Fibroblast of skin of left biceps (primary cell): ENCODE measurements around the gene TAF9.
A peak's percentile ranks its signal among the peaks of the same experiment; 100 is the strongest.
"Not testable (repeated sequence)": the region's sequence is repeated elsewhere in the genome, so short reads cannot be mapped to it uniquely, and the experiment has no call there.

Source experiments
- DNase-seq, 2 experiments: peaks; one replicate each; pipeline ENCODE4 v3.0.0-alpha.2; 2013; ENCODE audit warnings: low read depth in 2 of 2

Gene TAF9

GRCh38 chr5:69341520-69342161 lies 27.7 kb downstream of the TAF9 start:
- DNase-seq = no peak

GRCh38 chr5:69335341-69335935 lies 33.9 kb downstream of the TAF9 start:
- no peak for DNase-seq

GRCh38 chr5:69334793-69335268 lies 34.5 kb downstream of the TAF9 start:
- peak; percentile 30 to 31 for DNase-seq

GRCh38 chr5:69333668-69334315 lies 35.5 kb downstream of the TAF9 start:
- DNase-seq = not testable (repeated sequence)

- no peak for DNase-seq
Measured at GRCh38 chr5:69331528-69332445, 37.5 kb downstream of the TAF9 start.

GRCh38 chr5:69329905-69330489 lies 39.3 kb downstream of the TAF9 start:
- no peak for DNase-seq

- no peak for DNase-seq
Measured at GRCh38 chr5:69326365-69326764, 43.0 kb downstream of the TAF9 start.

GRCh38 chr5:69317391-69317790 lies 51.9 kb downstream of the TAF9 start:
- DNase-seq = no peak

GRCh38 chr5:69315972-69316371 lies 53.3 kb downstream of the TAF9 start:
- DNase-seq = no peak
